Measurements from ENCODE around the gene ATP5ME.

- TF ChIP-seq, protein P1, sequence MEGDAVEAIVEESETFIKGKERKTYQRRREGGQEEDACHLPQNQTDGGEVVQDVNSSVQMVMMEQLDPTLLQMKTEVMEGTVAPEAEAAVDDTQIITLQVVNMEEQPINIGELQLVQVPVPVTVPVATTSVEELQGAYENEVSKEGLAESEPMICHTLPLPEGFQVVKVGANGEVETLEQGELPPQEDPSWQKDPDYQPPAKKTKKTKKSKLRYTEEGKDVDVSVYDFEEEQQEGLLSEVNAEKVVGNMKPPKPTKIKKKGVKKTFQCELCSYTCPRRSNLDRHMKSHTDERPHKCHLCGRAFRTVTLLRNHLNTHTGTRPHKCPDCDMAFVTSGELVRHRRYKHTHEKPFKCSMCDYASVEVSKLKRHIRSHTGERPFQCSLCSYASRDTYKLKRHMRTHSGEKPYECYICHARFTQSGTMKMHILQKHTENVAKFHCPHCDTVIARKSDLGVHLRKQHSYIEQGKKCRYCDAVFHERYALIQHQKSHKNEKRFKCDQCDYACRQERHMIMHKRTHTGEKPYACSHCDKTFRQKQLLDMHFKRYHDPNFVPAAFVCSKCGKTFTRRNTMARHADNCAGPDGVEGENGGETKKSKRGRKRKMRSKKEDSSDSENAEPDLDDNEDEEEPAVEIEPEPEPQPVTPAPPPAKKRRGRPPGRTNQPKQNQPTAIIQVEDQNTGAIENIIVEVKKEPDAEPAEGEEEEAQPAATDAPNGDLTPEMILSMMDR (IDR thresholded peaks at IDR 0.05): no peak
- no peak for TF ChIP-seq POLR2A (IDR thresholded peaks at IDR 0.05)
These were observed 44.0 kb downstream of the ATP5ME start for GRCh38 chr4:629915-630641.
